PFSK-1 (cell line): Measurements from ENCODE around the gene ENOSF1.

Experiments
- FOXP2 ChIP-seq: optimal IDR thresholded peaks from 2 replicates; pipeline ENCODE3; 2011; ENCODE audit warnings: borderline replicate concordance, control low read depth, inconsistent platforms; ENCODE audit not compliant: insufficient read depth; ENCODE audit errors: extremely low read length, extremely low read depth
- POLR2AphosphoS5 ChIP-seq: IDR thresholded peaks from 2 replicates; pipeline ENCODE4 v1.6.1; 2012; ENCODE audit warnings: low read depth, mild to moderate bottlenecking, control low read depth, low read length, moderate library complexity
- REST ChIP-seq, 2 experiments: IDR thresholded peaks; 2 replicates each; pipeline versions ENCODE4 v1.6.1 to v1.8.0; 2011 to 2012; ENCODE audit warnings: low read depth in 2 of 2, low read length in 2 of 2, control low read depth in 1 of 2, inconsistent platforms in 1 of 2, mild to moderate bottlenecking in 1 of 2, moderate library complexity in 1 of 2; ENCODE audit not compliant: insufficient read depth in 1 of 2
- SIN3A ChIP-seq: IDR thresholded peaks from 2 replicates; pipeline ENCODE4 v1.6.1; 2012; ENCODE audit warnings: mild to moderate bottlenecking, low read length, moderate library complexity, borderline replicate concordance; ENCODE audit not compliant: insufficient read depth
- TAF1 ChIP-seq: IDR thresholded peaks from 2 replicates; pipeline ENCODE4 v1.6.1; 2012; ENCODE audit warnings: low read length, control low read depth, borderline replicate concordance; ENCODE audit not compliant: insufficient read depth

The ENOSF1 gene

GRCh38 chr18:677951-678381, 34.5 kb downstream of the ENOSF1 start:
- no peak for TF ChIP-seq SIN3A
- TF ChIP-seq FOXP2: no peak
- TF ChIP-seq REST (IDR thresholded peaks at IDR 0.05; ENCODE audit: insufficient read depth in 1 of 2, low read depth in 2 of 2, low read length in 2 of 2): no peak
- no peak for TF ChIP-seq TAF1
- no peak for TF ChIP-seq POLR2AphosphoS5

- no peak for TF ChIP-seq POLR2AphosphoS5
- TF ChIP-seq FOXP2: no peak
- TF ChIP-seq TAF1: no peak
- no peak for TF ChIP-seq REST (IDR thresholded peaks at IDR 0.05; ENCODE audit: insufficient read depth in 1 of 2, low read depth in 2 of 2, low read length in 2 of 2)
- TF ChIP-seq SIN3A: no peak
Measured at GRCh38 chr18:677145-677544, 35.3 kb downstream of the ENOSF1 start.

GRCh38 chr18:676736-677135, 35.7 kb downstream of the ENOSF1 start:
- TF ChIP-seq REST (IDR thresholded peaks at IDR 0.05; ENCODE audit: insufficient read depth in 1 of 2, low read depth in 2 of 2, low read length in 2 of 2): no peak
- no peak for TF ChIP-seq POLR2AphosphoS5
- TF ChIP-seq TAF1: no peak
- no peak for TF ChIP-seq SIN3A
- TF ChIP-seq FOXP2: no peak

- no peak for TF ChIP-seq TAF1
- no peak for TF ChIP-seq SIN3A
- no peak for TF ChIP-seq FOXP2
- TF ChIP-seq POLR2AphosphoS5: 0 out of 2 replicates have a peak, but pooled peaks have one; percentile 37
Measured at GRCh38 chr18:676069-676468, 36.4 kb downstream of the ENOSF1 start.

- no peak for TF ChIP-seq FOXP2
- TF ChIP-seq REST (IDR thresholded peaks at IDR 0.05; ENCODE audit: insufficient read depth in 1 of 2, low read depth in 2 of 2, low read length in 2 of 2): no peak
- TF ChIP-seq TAF1: no peak
- TF ChIP-seq POLR2AphosphoS5: no peak
- no peak for TF ChIP-seq SIN3A
Measured at GRCh38 chr18:675307-675706, 37.1 kb downstream of the ENOSF1 start.
